Gastroesophageal sphincter (tissue), 3 donors: ENCODE results near the gene CD300LG.

Experiments used
- POLR2A ChIP-seq, 2 donors: fragments of 450-650 bp; IDR thresholded peaks; one replicate each; pipeline ENCODE4 v1.6.1; 2017; ENCODE audit warnings: antibody characterized with exemption in 2 of 2, mild to moderate bottlenecking in 2 of 2, moderate library complexity in 1 of 2
- TF ChIP-seq, protein P1 (sequence below), 4 experiments: fragments of 200-600 bp in 2 of 4; fragments of 450-650 bp in 2 of 4; sonication (generic) in 1 of 4; IDR thresholded peaks; one replicate each; pipeline ENCODE4 v1.5.1; 2017 to 2019; ENCODE audit warnings: antibody characterized with exemption in 4 of 4, mild to moderate bottlenecking in 2 of 4, moderate library complexity in 2 of 4

DNA sequence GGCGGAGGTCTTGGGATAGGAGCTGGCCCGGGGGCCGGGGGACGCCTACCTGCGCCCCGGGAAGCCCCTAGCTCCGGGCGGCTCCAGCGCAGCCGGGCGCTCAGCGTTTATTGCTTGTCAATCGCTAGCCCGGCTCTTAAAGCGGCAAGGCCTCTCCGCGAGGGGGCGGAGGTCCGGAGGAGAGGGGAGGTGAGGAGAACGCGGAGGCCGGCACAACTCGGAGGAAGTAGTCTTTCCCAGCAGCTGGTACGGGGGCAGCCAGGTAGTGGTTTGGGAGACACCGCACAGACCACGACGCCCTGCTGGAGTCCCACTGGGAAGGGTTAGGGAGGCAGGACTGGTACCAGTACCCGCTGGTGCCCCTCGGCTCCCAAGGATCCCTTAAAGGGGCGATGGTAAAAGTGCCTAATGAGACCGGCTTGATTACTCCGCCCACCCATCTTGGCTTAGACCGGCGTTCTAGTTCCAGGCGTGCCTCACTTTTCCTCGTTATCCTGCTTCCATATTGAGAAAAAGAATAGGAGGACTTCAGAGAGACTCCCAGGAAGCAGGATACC lies 60.5 kb downstream of the CD300LG start, which contains the start of gene MPP2:
- TF ChIP-seq, protein P1, sequence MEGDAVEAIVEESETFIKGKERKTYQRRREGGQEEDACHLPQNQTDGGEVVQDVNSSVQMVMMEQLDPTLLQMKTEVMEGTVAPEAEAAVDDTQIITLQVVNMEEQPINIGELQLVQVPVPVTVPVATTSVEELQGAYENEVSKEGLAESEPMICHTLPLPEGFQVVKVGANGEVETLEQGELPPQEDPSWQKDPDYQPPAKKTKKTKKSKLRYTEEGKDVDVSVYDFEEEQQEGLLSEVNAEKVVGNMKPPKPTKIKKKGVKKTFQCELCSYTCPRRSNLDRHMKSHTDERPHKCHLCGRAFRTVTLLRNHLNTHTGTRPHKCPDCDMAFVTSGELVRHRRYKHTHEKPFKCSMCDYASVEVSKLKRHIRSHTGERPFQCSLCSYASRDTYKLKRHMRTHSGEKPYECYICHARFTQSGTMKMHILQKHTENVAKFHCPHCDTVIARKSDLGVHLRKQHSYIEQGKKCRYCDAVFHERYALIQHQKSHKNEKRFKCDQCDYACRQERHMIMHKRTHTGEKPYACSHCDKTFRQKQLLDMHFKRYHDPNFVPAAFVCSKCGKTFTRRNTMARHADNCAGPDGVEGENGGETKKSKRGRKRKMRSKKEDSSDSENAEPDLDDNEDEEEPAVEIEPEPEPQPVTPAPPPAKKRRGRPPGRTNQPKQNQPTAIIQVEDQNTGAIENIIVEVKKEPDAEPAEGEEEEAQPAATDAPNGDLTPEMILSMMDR (IDR thresholded peaks at IDR 0.05) = peak in 3 of 4 experiments; percentile 32 to 64 (median 48)
- peak; percentile 41 to 50 for TF ChIP-seq POLR2A (IDR thresholded peaks at IDR 0.05)
